ENCODE measurements around the gene ZNF467. TPM values are rescaled to one million over a fixed set of nuclear protein-coding genes. Genes with fewer than 3 reads are reported as not detected.

Gene ZNF467
- total and polyA plus RNA-seq, 2 experiments from 2014 or later, result 0.10 to 0.40 TPM

DNA sequence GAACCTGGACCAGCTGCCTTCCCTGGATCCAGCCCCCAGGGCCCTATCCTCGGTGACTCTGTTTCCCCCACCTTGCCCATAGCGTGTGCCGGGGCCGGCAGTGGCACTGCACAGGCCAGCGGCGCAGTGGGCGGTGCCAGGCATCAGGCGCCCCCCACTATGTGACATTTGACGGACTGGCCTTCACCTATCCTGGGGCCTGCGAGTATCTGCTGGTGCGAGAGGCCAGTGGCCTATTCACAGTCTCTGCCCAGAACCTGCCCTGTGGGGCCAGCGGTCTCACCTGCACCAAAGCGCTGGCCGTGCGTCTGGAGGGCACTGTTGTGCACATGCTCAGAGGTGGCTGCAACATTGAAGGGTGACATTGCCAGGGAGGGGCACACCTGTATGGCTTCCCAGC is 12.0 kb upstream of the ZNF467 start (continued):
- TF ChIP-seq, protein P1, sequence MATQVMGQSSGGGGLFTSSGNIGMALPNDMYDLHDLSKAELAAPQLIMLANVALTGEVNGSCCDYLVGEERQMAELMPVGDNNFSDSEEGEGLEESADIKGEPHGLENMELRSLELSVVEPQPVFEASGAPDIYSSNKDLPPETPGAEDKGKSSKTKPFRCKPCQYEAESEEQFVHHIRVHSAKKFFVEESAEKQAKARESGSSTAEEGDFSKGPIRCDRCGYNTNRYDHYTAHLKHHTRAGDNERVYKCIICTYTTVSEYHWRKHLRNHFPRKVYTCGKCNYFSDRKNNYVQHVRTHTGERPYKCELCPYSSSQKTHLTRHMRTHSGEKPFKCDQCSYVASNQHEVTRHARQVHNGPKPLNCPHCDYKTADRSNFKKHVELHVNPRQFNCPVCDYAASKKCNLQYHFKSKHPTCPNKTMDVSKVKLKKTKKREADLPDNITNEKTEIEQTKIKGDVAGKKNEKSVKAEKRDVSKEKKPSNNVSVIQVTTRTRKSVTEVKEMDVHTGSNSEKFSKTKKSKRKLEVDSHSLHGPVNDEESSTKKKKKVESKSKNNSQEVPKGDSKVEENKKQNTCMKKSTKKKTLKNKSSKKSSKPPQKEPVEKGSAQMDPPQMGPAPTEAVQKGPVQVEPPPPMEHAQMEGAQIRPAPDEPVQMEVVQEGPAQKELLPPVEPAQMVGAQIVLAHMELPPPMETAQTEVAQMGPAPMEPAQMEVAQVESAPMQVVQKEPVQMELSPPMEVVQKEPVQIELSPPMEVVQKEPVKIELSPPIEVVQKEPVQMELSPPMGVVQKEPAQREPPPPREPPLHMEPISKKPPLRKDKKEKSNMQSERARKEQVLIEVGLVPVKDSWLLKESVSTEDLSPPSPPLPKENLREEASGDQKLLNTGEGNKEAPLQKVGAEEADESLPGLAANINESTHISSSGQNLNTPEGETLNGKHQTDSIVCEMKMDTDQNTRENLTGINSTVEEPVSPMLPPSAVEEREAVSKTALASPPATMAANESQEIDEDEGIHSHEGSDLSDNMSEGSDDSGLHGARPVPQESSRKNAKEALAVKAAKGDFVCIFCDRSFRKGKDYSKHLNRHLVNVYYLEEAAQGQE (IDR thresholded peaks at IDR 0.05; ENCODE audit: unreplicated experiment), result no peak
- no peak for TF ChIP-seq ZNF114 (CRISPR knock-in tag; IDR thresholded peaks at IDR 0.05)

DNA sequence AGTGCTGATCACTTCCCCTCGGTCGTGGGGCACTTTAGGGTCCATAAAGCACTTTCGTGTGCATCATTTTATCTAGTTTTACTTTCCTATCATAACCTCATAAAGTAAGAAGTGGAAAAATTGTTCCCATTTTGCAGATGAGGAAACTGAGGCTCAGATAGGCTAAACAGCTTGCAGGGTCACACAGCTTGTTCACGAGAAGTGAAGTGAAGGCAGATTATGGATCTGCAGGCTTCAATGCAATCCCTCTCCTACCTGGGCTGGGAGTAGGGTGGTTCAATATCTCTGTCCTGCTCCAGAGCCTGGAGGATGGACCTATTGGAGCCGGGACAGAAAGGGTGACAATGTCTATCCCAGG is 10.8 kb upstream of the ZNF467 start:
- DNase-seq (ENCODE audit: low spot score), result no peak
- no peak overlapping the region for H3K27ac ChIP-seq (ENCODE audit: low read depth)
- no peaks in the 10 kb centered on the region for H3K79me2 ChIP-seq (replicated peaks; ENCODE audit: insufficient read depth)
- H3K4me1 ChIP-seq (ENCODE audit: insufficient read depth), result no peaks in the 10 kb centered on the region; the same call in 1 of the 2 replicates
- Mint-ChIP-seq H3K27ac (no peak overlapping the region), H3K4me3 (no peak overlapping the region), H3K36me3 (ENCODE audit: low read depth) (no peaks in the 10 kb centered on the region), H3K9me3 (no peaks in the 10 kb centered on the region), H3K27me3 (ENCODE audit: insufficient read depth, low read depth, poor library complexity) (peaks cover 24% of the 10 kb centered on the region), H3K4me1 (peaks cover 6% of the 10 kb centered on the region; the same call in 2 of the 3 replicates)
- H3F3A ChIP-seq (replicated peaks; ENCODE audit: low read depth), result no peaks in the 10 kb centered on the region
- H2AFZ ChIP-seq, result no peak overlapping the region
- H4K20me1 ChIP-seq (replicated peaks; ENCODE audit: insufficient read depth), result no peaks in the 10 kb centered on the region
- peaks cover 9% of the 10 kb centered on the region for H3K27me3 ChIP-seq (ENCODE audit: insufficient read depth)
- no peak for ATAC-seq
- H3K4me2 ChIP-seq, result no peak overlapping the region
- H3K4me3 ChIP-seq, result no peak overlapping the region
- H3K36me3 ChIP-seq (ENCODE audit: insufficient read depth), result no peaks in the 10 kb centered on the region
- H3K9me2 ChIP-seq (ENCODE audit: insufficient read depth), result no peaks in the 10 kb centered on the region
- TF ChIP-seq, protein P2, sequence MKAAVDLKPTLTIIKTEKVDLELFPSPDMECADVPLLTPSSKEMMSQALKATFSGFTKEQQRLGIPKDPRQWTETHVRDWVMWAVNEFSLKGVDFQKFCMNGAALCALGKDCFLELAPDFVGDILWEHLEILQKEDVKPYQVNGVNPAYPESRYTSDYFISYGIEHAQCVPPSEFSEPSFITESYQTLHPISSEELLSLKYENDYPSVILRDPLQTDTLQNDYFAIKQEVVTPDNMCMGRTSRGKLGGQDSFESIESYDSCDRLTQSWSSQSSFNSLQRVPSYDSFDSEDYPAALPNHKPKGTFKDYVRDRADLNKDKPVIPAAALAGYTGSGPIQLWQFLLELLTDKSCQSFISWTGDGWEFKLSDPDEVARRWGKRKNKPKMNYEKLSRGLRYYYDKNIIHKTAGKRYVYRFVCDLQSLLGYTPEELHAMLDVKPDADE (IDR thresholded peaks at IDR 0.05), result no peak
- TF ChIP-seq POLR2AphosphoS5 (IDR thresholded peaks at IDR 0.05; ENCODE audit: low read depth) (no peak), ZNF114 (CRISPR knock-in tag; IDR thresholded peaks at IDR 0.05) (no peak), STAT1 (IDR thresholded peaks at IDR 0.05; ENCODE audit: unreplicated experiment) (no peak), JUNB (IDR thresholded peaks at IDR 0.05; ENCODE audit: unreplicated experiment) (no peak), CREB1 (CRISPR knock-in tag; IDR thresholded peaks at IDR 0.05; ENCODE audit: low read depth) (no peak), EZH2 (IDR thresholded peaks at IDR 0.05; ENCODE audit: low read depth, unreplicated experiment) (no peak)
- TF ChIP-seq, protein P3, sequence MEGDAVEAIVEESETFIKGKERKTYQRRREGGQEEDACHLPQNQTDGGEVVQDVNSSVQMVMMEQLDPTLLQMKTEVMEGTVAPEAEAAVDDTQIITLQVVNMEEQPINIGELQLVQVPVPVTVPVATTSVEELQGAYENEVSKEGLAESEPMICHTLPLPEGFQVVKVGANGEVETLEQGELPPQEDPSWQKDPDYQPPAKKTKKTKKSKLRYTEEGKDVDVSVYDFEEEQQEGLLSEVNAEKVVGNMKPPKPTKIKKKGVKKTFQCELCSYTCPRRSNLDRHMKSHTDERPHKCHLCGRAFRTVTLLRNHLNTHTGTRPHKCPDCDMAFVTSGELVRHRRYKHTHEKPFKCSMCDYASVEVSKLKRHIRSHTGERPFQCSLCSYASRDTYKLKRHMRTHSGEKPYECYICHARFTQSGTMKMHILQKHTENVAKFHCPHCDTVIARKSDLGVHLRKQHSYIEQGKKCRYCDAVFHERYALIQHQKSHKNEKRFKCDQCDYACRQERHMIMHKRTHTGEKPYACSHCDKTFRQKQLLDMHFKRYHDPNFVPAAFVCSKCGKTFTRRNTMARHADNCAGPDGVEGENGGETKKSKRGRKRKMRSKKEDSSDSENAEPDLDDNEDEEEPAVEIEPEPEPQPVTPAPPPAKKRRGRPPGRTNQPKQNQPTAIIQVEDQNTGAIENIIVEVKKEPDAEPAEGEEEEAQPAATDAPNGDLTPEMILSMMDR (conservative IDR thresholded peaks at IDR 0.05; ENCODE audit: low read depth in 2 of 2), result no peak
- TF ChIP-seq, protein P1 (IDR thresholded peaks at IDR 0.05; ENCODE audit: unreplicated experiment), result no peak
